Activated CD8-positive, alpha-beta T cell treated with anti-CD3 and anti-CD28 coated beads for 36 hours (primary cell): ENCODE data around the gene ZC3H14. TPM values are rescaled to one million over a fixed set of nuclear protein-coding genes. Genes with fewer than 3 reads are reported as not detected.

ENCODE experiments used
- ATAC-seq: fragments of 200-7000 bp; cut with Tn5 transposase; one replicate; pipeline ENCODE4 v1.10.0; 2021; ENCODE audit warnings: mild to moderate bottlenecking, moderate library complexity
- CTCF ChIA-PET: fragments of 350-600 bp; sonication (Branson Sonifier 250); formaldehyde crosslinking; loops from one replicate; lab custom pipeline; 2021; ENCODE audit warnings: antibody characterized with exemption; lab: Charles Lee
- POLR2A ChIA-PET: fragments of 350-600 bp; sonication (Branson Sonifier 250); formaldehyde crosslinking; loops from one replicate; lab custom pipeline; 2021; ENCODE audit warnings: antibody characterized with exemption; lab: Charles Lee
- DNase-seq: peaks from one replicate; pipeline ENCODE4 v3.0.0-alpha.2; 2020
- H3K27ac Mint-ChIP-seq: one replicate; pipeline ENCODE4 v1.8.0; 2021; ENCODE audit warnings: mild to moderate bottlenecking, mixed read lengths
- H3K27me3 Mint-ChIP-seq: one replicate; pipeline ENCODE4 v1.8.0; 2021; ENCODE audit warnings: mixed read lengths
- H3K36me3 Mint-ChIP-seq: one replicate; pipeline ENCODE4 v1.8.0; 2021; ENCODE audit warnings: low read depth, mixed read lengths
- H3K4me1 Mint-ChIP-seq: one replicate; pipeline ENCODE4 v1.8.0; 2021; ENCODE audit warnings: low read depth, mixed read lengths
- H3K4me3 Mint-ChIP-seq: one replicate; pipeline ENCODE4 v1.8.0; 2021; ENCODE audit warnings: mild to moderate bottlenecking, moderate library complexity, mixed read lengths
- H3K9me3 Mint-ChIP-seq: one replicate; pipeline ENCODE4 v1.8.0; 2021; ENCODE audit warnings: mixed read lengths
- intact Hi-C: fragments of 100-400 bp; cut with micrococcal nuclease; formaldehyde crosslinking; loops from one replicate; pipeline ENCODE4 v1.10.0; 2022
- total RNA-seq, 2 experiments: library from RNA; stranded (reverse); gene quantifications; one replicate each; pipeline ENCODE4 v1.2.3, GENCODE V29; 2021
- TF ChIP-seq, protein P1 (sequence below): fragments of 200-600 bp; IDR thresholded peaks from one replicate; pipeline ENCODE4 v1.8.0; 2022; ENCODE audit warnings: antibody characterized with exemption, mild to moderate bottlenecking

ZC3H14 gene
- total RNA-seq, 2 experiments from 2014 or later: 43.9 to 50.3 TPM

DNA sequence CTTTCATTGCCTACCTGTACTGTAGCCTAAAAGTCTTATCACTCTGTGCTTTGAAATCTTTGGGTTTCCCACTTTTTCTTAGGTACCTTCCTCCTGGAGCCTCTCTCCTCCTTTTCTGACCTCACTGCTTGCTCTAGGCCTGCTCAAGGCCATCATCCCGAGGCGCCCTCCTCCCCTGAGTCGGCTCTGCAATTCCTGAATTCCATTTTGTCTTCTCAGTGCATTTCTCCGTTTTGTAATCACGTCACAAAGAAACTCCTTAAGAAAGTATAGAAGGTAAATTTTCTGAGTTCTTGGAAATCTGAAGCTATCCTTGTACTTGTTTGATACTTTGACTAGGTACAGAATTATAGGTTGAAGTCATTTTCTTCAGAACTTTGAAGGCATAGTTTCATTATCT is 25.2 kb downstream of the ZC3H14 start:
- DNase-seq (no peak), ATAC-seq (no peak)
- Mint-ChIP-seq H3K9me3 (no peaks in the 10 kb centered on the region), H3K27ac (no peak overlapping the region), H3K4me1 (no peaks in the 10 kb centered on the region), H3K4me3 (no peak overlapping the region), H3K36me3 (peaks cover 43% of the 10 kb centered on the region), H3K27me3 (no peaks in the 10 kb centered on the region)
- ChIA-PET CTCF (no interaction called here), POLR2A (no interaction called here)
- intact Hi-C loops: no loop called here
- TF ChIP-seq, protein P1, sequence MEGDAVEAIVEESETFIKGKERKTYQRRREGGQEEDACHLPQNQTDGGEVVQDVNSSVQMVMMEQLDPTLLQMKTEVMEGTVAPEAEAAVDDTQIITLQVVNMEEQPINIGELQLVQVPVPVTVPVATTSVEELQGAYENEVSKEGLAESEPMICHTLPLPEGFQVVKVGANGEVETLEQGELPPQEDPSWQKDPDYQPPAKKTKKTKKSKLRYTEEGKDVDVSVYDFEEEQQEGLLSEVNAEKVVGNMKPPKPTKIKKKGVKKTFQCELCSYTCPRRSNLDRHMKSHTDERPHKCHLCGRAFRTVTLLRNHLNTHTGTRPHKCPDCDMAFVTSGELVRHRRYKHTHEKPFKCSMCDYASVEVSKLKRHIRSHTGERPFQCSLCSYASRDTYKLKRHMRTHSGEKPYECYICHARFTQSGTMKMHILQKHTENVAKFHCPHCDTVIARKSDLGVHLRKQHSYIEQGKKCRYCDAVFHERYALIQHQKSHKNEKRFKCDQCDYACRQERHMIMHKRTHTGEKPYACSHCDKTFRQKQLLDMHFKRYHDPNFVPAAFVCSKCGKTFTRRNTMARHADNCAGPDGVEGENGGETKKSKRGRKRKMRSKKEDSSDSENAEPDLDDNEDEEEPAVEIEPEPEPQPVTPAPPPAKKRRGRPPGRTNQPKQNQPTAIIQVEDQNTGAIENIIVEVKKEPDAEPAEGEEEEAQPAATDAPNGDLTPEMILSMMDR: no peak

DNA sequence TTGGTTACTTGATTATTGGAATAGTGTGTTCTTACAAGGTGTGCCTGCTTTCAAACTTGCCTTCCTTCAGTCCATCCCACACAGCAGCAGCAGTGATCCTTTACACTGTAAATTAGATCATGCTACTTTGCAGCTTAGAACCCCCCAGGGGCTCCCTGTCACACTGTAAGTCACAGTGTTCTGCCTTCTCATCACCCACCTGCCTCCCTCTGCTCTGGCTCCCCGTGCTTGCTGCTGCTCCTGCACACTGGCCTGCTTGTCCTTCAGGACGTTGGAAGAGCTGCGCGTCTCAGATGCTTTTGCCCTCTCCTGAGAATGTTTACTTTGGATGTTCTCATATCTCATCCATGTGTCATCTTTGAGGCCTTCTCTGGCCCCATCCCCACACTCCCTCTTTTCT is 27.3 kb downstream of the ZC3H14 start:
- Mint-ChIP-seq H3K4me1 (no peaks in the 10 kb centered on the region), H3K27me3 (no peaks in the 10 kb centered on the region), H3K9me3 (no peaks in the 10 kb centered on the region), H3K4me3 (no peak overlapping the region), H3K27ac (no peak overlapping the region), H3K36me3 (peaks cover 34% of the 10 kb centered on the region)
- ChIA-PET POLR2A (interaction anchor here (0.7 kb wide), 1 partner anchor 557 kb away, joined by 3 read pairs; no protein-coding TSS in a partner anchor), CTCF (no interaction called here)
- intact Hi-C loops: no loop called here
- ATAC-seq (no peak), DNase-seq (no peak)
- TF ChIP-seq, protein P1: no peak

DNA sequence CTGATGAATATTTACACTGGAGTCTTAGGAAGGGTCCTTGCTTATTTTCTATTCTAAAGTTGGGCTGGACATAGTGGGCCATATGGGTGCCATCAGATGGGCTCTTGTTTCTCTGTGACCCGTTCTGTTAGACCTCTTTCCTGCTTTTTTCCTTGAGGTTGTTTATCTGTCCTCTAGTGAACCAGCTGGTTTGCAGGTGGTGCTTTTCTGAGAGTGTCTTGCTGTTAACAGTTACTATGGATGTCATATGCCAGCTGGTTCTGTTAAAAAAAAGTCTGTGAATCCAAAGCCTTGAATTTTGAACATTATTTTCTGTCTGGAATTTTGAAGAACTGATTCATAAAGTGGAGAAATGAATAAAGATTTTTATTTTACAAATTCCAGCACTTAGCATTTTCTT is 29.2 kb downstream of the ZC3H14 start:
- no peak overlapping the region for H3K4me3 Mint-ChIP-seq
- no peaks in the 10 kb centered on the region for H3K27me3 Mint-ChIP-seq
- TF ChIP-seq, protein P1: no peak
- CTCF ChIA-PET: no interaction called here
- no peak for ATAC-seq
- H3K36me3 Mint-ChIP-seq: peaks cover 32% of the 10 kb centered on the region
- H3K27ac Mint-ChIP-seq: no peak overlapping the region
- POLR2A ChIA-PET: no interaction called here
- no peaks in the 10 kb centered on the region for H3K9me3 Mint-ChIP-seq
- no peaks in the 10 kb centered on the region for H3K4me1 Mint-ChIP-seq
- intact Hi-C loops: no loop called here
- no peak for DNase-seq

DNA sequence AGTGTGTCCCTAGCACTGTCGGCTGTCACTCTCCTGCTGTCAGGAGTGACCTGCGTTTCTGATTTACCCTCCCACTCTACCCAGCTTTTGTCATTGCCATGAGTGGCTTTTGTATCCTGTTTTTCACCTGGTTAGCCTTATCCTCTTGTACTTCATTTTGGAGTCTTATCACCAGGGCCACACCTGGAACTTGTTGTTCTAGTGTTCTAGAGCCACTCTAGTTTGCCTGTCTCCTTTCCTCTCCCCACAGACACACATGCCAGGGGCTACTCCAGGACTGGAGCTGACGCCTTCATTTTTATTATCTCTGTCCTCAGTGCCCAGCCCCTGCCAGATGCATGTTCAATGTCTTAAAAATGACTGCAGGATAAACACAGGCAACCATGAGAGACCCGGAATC is 34.2 kb downstream of the ZC3H14 start:
- peaks cover 36% of the 10 kb centered on the region for H3K36me3 Mint-ChIP-seq
- POLR2A ChIA-PET: interaction anchor here (1.7 kb wide), 1 partner anchor 22 kb away, joined by 3 read pairs; no protein-coding TSS in a partner anchor
- intact Hi-C loops: no loop called here
- peaks cover 26% of the 10 kb centered on the region for H3K4me1 Mint-ChIP-seq
- CTCF ChIA-PET: no interaction called here
- H3K4me3 Mint-ChIP-seq: no peak overlapping the region
- H3K27ac Mint-ChIP-seq: no peak overlapping the region
- TF ChIP-seq, protein P1: no peak
- ATAC-seq (no peak), DNase-seq (no peak)
- H3K9me3 Mint-ChIP-seq: no peaks in the 10 kb centered on the region
- no peaks in the 10 kb centered on the region for H3K27me3 Mint-ChIP-seq

DNA sequence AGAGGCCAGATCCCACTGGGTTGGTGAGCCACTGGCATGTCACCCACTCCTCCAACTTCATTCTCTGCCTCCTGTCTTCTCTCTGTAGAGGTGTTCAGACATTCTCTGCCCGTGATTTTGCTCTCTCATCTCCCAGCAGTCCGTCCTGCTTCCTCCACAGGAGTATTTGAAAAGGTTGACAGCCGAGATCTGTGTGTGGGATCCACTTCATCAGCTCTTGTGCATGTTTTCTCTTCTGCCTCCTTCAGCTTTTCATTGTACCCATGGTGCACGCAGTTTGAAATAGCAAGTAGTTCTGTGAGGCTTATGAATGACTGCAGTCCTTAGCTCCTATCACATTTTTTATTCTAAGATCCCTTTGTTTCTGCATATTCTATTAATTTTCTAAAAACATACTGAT is 34.8 kb downstream of the ZC3H14 start:
- ChIA-PET CTCF (no interaction called here), POLR2A (no interaction called here)
- no peak for DNase-seq
- Mint-ChIP-seq H3K9me3 (no peaks in the 10 kb centered on the region), H3K36me3 (peaks cover 38% of the 10 kb centered on the region), H3K4me1 (peaks cover 26% of the 10 kb centered on the region), H3K27ac (no peak overlapping the region), H3K27me3 (no peaks in the 10 kb centered on the region), H3K4me3 (no peak overlapping the region)
- no peak for ATAC-seq
- intact Hi-C loops: no loop called here
- TF ChIP-seq, protein P1: no peak
